Urinary bladder (tissue), 4 donors: ENCODE measurements around the gene ART5. TPM values are rescaled to one million over a fixed set of nuclear protein-coding genes. Genes with fewer than 3 reads are reported as not detected.
"Not testable (repeated sequence)": the region's sequence is repeated elsewhere in the genome, so short reads cannot be mapped to it uniquely, and the experiment has no call there.

ENCODE experiments used
- DNase-seq: peaks from one replicate; pipeline ENCODE4 v3.0.0-alpha.2; 2015; ENCODE audit errors: extremely low spot score
- H3K27ac ChIP-seq: one replicate; pipeline ENCODE4 v1.5.1; 2013; ENCODE audit warnings: low read depth, mild to moderate bottlenecking, moderate library complexity
- H3K36me3 ChIP-seq: one replicate; pipeline ENCODE4 v1.6.1; 2013; ENCODE audit warnings: mild to moderate bottlenecking, moderate library complexity; ENCODE audit not compliant: insufficient read depth
- H3K4me1 ChIP-seq: one replicate; pipeline ENCODE4 v1.6.1; 2013; ENCODE audit warnings: mild to moderate bottlenecking, moderate library complexity; ENCODE audit not compliant: insufficient read depth
- H3K4me3 ChIP-seq: one replicate; pipeline ENCODE4 v1.5.1; 2013; ENCODE audit warnings: low read depth, low read length
- WGBS: extraction: QIAGEN DNeasy Blood & Tissue Kit; methylation state at CpG from one replicate; pipeline ENCODE4 v1.1.7; 2013; 5-methylcytosine and 5-hydroxymethylcytosine counted together
- polyA plus RNA-seq: library from polyadenylated mRNA; stranded (reverse); fragments of 200-250 nt; gene quantifications from one replicate; pipeline ENCODE4 v1.2.3, GENCODE V29; 2013
- total RNA-seq: library from RNA; depleted of rRNA; stranded (reverse); fragments of >200 nt; gene quantifications from one replicate; pipeline ENCODE4 v1.2.3, GENCODE V29; 2014
- donor health status: healthy with polysubstance abuse.
- donor health status: healthy.

The ART5 gene
- total and polyA plus RNA-seq, 2 donors, result 0.67 TPM; not detected in 1

DNA sequence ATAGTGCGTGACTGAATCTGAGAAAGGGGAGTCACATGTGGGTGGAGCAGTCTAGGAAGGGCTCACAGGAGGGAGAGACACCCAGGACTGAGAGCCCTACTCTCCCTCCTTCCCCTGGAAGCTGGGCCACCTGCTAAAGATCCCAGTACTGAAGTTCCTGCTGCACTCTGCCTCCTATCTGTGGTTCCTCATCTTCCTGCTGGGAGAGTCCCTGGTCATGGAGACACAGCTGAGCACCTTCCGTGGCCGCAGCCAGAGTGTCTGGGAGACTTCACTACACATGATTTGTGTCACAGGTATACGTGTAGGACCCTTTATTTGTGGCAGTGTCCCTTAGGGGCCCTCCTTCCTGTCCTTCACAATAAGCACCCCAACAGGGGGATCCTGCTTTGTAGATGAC is 19.3 kb downstream of the ART5 start:
- H3K36me3 ChIP-seq, result no peaks in the 10 kb centered on the region
- no peaks in the 10 kb centered on the region for H3K4me1 ChIP-seq
- 76% methylated on average over 4 of the region's 4 CpGs for WGBS
- no peak overlapping the region for H3K27ac ChIP-seq
- no peak for DNase-seq
- no peak overlapping the region for H3K4me3 ChIP-seq

DNA sequence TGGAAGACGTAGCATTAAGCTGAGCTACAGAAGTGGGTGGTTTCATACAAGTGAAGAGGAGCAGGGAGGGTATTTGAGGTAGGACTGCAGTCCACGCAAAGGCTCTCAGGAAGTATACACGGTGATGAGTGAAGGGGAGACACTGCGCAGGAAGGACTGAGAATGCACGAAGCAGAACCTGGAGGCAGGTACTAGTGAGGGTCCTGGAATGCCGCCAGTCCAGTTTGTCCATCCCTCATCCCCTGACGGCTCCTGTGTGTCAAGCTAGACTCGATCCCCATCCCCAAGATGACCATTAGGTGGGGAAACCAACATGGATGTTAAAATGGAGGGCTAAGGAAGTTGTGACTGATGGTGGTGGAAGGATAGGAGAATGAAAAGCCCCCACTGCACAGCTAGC is 23.8 kb downstream of the ART5 start:
- Histone ChIP-seq H3K4me3 (no peak overlapping the region), H3K36me3 (no peaks in the 10 kb centered on the region)
- WGBS, result 81% methylated on average over 8 of the region's 8 CpGs

DNA sequence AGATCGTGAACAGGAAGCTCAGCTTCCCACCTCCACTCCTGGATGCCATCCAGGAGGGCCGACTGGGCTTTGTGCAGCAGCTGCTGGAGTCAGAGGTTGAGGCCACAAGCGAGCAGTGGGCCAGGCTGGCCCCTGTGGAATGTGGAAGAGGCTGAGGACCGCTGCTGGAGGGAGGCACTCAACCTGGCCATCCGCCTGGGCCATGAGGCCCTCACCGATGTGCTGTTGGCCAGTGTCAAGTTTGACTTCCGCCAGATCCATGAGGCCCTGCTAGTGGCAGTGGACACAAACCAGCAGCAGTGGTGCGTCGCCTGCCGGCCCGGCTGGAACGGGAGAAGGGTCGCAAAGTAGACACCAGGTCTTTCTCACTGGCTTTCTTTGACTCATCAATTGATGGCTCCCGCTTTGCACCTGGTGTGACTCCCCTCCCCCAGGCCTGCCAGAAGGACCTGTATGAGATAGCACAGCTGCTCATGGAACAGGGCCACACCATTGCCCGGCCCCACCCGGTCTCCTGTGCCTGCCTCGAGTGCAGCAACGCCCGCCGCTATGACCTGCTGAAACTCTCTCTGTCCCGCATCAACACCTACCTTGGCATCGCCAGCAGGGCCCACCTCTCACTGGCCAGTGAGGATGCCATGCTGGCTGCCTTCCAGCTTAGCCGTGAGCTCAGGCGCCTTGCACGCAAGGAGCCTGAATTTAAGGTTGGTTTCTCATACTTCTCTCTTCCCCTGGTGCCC is 24.9 kb downstream of the ART5 start:
- 73% methylated on average over 25 of the region's 25 CpGs for WGBS
- no peak for DNase-seq
- H3K4me1 ChIP-seq, result no peaks in the 10 kb centered on the region
- H3K27ac ChIP-seq, result no peak overlapping the region
- H3K4me3 ChIP-seq, result no peak overlapping the region
- H3K36me3 ChIP-seq, result no peaks in the 10 kb centered on the region

More for the DNA sequence above, 23.8 kb downstream of the ART5 start:
- H3K27ac ChIP-seq, result no peak overlapping the region
- no peak for DNase-seq
- no peaks in the 10 kb centered on the region for H3K4me1 ChIP-seq

DNA sequence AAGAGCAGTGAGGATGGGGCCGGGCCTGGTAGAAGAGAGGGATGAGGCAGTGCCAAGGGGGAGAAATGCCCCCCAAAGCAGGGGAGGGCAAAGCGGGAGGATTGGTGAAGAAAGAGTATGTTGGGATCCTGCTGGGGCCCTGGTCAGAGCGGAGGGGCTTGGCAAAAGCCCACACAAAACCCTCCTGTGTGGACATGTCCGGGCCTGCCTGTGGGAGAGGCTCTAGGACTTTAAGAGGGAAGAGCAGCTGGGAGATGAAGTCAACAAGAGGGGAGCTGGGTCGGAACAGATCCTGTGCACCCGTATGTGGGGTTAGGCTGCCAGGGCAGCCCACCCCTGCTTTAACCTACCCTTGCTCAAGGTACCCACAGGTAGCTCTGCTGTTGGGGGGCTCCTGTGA is 25.8 kb downstream of the ART5 start:
- H3K27ac ChIP-seq, result no peak overlapping the region
- WGBS, result 77% methylated on average over 6 of the region's 6 CpGs
- H3K4me1 ChIP-seq, result no peaks in the 10 kb centered on the region
- DNase-seq, result no peak
- no peaks in the 10 kb centered on the region for H3K36me3 ChIP-seq
- H3K4me3 ChIP-seq, result no peak overlapping the region

DNA sequence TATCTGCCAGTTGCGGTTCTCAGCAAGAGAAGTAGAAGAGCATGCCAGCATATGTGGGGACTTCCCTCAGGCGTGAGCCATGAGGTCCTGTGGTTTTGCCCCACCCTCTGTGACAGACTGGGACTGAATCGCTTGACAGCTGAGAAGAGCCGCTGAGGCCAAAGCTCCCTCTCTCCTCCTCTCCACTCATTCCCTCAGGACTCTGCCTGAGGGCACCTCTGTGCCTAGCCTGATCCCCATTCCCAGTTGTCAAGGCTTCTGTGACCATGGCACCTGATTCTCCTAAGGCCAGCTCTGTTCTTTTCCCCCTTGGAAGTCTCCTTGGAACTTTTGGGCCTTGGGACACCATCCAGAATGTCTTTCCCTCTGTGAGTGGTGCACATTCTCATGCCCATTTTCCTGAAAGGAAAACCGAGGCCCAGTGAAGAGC is 27.0 kb downstream of the ART5 start:
- no peak for DNase-seq
- no peaks in the 10 kb centered on the region for H3K4me1 ChIP-seq
- no peak overlapping the region for H3K27ac ChIP-seq

DNA sequence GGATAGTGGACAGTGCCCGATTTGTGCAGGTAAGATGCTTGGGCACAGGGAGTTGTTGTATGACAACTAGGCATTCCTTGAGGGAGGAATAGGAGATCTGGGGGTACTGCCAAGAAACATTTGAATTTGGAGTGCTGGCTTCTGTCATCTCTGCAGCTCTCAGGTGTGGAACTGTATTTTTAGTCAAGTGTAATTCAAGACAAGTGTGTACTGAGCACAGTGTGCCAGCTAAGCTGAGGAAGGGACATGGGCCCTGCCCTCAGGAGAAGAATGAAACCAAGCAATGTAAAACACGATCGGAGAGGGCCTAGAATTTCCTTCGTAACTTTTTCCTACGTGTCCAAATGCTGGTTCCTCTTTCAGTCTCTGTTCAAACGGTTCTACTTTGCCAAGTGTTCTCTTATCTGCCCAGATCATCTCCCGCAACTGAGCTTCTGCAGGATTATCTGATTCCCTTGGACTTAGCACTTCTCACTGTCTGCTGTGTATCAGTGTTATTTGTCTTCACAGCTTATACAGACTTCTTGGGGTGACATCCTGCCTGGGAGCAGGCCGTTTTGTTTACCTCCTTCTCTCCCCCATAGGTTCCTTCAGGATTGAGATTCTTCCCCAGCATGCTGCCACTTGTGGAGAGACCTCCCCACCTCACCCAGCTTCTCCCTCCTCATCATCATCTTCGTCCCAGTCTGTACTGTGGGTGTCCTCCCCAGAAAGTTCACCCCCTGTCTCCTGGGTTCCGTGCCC is 27.6 kb downstream of the ART5 start:
- H3K4me3 ChIP-seq, result no peak overlapping the region
- H3K4me1 ChIP-seq, result no peaks in the 10 kb centered on the region
- no peak for DNase-seq
- no peaks in the 10 kb centered on the region for H3K36me3 ChIP-seq
- WGBS, result 63% methylated on average over 10 of the region's 10 CpGs
- no peak overlapping the region for H3K27ac ChIP-seq

More for the DNA sequence above, 27.0 kb downstream of the ART5 start:
- no peaks in the 10 kb centered on the region for H3K36me3 ChIP-seq
- 79% methylated on average over 5 of the region's 5 CpGs for WGBS
- no peak overlapping the region for H3K4me3 ChIP-seq

DNA sequence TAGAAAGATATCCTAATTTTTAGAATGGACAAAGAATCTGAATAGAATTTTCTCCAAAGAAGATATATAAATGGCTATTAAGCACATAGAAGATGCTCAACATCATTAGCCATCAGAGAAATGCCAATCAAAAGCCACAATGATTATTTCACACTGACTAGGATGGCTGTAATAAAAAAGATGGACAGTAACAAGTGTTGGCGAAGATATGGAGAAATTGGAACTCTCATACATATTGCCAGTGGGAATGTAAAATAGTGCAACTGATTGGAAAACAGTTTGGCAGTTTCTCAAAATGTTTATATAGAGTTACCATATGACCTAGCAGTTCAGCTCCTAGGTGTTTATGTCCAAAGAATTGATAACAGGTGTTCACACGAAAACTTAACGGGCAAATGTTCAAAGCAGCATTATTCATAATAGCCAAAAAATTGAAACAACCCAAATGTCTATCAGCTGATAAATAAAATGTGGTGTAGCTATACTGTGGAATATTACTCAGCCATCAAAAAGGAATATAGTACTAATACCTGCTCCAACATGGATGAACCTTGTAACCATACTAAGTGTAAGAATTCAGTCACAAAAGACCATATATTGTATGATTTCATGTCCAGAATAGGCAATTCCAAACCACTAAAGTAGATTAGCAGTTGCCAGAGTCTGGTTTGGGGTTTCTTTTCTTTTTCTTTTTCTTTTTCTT is 29.7 kb downstream of the ART5 start:
- WGBS, result 79% methylated on average over 3 of the region's 3 CpGs
- H3K36me3 ChIP-seq, result no peaks in the 10 kb centered on the region
- no peaks in the 10 kb centered on the region for H3K4me1 ChIP-seq
- no peak overlapping the region for H3K4me3 ChIP-seq
- DNase-seq, result no peak
- no peak overlapping the region for H3K27ac ChIP-seq

DNA sequence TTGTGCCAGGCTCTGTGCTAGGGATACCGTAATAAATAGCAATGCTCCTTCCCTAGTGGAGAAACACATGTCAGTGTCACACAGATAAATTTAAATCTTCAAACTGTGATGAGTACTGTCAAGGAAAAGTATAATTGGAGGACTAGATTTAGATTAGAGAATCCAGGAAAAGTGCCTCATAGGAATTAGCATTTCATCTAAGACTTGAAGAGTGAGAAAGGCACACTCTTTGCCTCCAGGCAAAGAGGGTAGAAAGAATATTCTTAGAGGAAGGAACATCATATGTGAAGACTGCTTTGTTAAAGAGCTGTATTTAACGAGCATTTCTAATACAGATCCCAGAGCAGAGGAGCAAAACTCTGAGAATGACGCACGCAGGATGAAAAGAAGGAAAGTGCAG is 30.9 kb downstream of the ART5 start:
- no peaks in the 10 kb centered on the region for H3K4me1 ChIP-seq
- no peak overlapping the region for H3K27ac ChIP-seq
- no peak overlapping the region for H3K4me3 ChIP-seq
- no peak for DNase-seq
- WGBS, result 81% methylated on average over 4 of the region's 4 CpGs
- H3K36me3 ChIP-seq, result no peaks in the 10 kb centered on the region

DNA sequence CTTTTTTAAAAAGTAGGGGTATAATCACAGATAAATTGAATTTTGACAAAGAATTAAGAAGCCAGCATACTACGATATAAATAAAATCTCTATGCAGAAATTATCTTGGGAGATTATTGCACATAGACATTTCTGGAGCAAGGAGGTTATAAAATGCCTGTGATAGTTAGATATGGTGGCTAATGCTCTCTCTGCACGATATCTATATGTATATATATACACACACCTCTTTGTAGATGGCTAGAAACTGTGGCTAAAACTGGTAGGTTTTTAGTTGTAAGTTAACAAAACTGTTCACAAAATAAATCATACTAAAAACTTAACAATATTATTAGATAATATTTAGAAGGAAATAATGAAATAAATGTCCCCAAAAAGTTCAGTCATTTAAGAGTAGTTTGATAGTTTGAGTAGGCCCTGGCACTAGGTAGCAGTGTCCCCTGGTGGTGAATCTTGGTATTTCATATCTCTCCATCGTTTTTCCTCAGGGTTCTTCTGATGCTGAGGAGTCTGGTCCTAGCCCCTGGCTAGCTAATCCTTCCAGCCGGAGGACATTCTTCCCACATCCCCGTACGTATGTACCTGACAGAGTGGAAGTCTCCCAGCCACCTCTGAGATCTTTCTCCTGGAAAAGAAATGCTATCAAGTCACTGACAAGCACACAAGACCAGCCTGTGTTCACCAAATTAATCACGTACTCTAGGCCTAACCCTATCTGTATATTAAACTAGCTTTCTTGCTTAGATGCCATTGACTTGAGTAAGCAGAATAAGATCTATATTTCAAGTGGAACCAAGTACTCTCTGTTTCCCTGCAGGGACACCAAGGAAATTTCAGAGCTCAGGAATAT is 32.2 kb downstream of the ART5 start:
- Histone ChIP-seq H3K4me3 (no peak overlapping the region), H3K36me3 (no peaks in the 10 kb centered on the region), H3K27ac (no peak overlapping the region), H3K4me1 (no peaks in the 10 kb centered on the region)
- 61% methylated on average over 7 of the region's 7 CpGs for WGBS
- DNase-seq, result no peak

DNA sequence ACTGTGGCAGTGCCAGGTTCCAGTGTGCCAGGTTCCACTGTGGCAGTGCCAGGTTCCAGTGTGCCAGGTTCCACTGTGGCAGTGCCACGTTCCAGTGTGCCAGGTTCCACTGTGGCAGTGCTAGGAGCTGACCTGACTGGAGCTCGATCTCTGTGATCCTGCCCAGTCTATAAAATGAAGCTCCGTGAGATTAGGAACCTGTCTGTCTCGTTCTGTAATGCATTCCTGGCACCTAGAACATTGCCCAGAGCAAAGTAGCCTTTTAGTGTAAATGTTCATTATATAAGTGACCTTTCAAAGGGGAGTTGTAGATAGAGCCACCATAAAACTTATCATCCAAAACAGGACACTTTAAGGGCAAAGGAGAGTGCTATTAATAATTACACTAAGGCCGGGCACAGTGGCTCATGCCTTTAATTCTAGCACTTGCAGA is 36.0 kb downstream of the ART5 start:
- H3K4me1 ChIP-seq, result no peaks in the 10 kb centered on the region
- H3K4me3 ChIP-seq, result no peak overlapping the region
- no peak for DNase-seq
- H3K36me3 ChIP-seq, result no peaks in the 10 kb centered on the region
- 58% methylated on average over 5 of the region's 5 CpGs for WGBS
- H3K27ac ChIP-seq, result no peak overlapping the region

DNA sequence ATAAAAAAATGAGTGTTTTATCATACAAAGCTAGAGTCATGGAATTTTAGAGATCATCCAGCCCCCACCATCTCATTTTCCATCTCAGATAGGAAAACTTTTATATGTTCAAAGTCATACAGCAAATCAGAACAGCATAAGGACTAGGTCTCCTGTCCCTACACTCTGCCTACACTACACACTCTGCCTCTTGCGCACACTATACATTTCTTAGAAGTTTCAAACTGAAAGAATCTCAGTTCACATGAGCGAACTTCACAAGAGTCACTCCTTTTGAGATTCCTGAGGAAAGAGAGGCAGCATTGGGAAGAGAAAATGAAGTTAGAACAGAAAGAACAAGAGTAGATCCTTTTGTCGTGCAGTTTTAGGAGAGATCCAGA is 36.5 kb downstream of the ART5 start:
- H3K4me3 ChIP-seq, result no peak overlapping the region
- H3K27ac ChIP-seq, result no peak overlapping the region
- WGBS, result 80% methylated on average over 3 of the region's 3 CpGs
- H3K36me3 ChIP-seq, result no peaks in the 10 kb centered on the region
- DNase-seq, result no peak
- H3K4me1 ChIP-seq, result no peaks in the 10 kb centered on the region

DNA sequence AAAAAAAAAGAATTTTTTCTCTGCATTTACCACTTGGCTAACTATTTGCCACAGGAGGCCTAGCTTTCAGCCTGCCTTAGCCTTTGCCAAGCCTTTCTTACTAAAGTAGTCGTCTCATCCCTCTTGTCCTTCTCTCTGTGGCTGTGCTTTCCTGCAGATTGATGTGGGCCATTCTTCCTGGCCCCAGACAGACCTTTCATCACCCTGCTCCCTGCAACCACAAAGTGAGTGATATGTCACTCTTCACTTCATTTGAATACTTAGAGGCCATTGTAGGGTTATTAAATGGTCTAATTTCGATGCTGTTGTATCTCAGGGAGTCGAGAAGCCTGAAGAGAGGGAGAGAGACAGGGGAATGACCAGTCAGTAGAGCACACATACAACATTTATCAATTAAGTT is 37.6 kb downstream of the ART5 start:
- no peak overlapping the region for H3K4me3 ChIP-seq
- H3K36me3 ChIP-seq, result no peaks in the 10 kb centered on the region
- no peaks in the 10 kb centered on the region for H3K4me1 ChIP-seq
- WGBS, result 61% methylated on average over 3 of the region's 3 CpGs
- no peak overlapping the region for H3K27ac ChIP-seq
- no peak for DNase-seq

DNA sequence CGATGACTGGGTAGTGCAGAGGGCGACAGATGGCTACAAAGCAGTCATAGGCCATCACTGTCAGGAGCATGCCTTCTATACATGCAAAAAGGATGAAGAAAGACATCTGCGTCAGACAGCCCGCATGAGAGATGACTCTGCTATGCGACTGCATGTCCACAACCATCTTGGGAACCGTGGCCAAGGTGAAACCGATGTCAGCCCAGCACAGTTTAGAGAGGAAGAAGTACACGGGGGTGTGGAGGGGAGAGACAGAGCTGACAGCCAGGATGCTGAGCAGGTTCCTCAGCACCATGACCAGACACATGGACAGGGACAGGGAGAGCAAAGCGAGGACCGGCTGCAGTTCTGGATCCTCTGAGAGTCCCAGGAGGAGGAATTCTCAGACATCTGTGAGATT is 41.6 kb downstream of the ART5 start:
- 80% methylated on average over 10 of the region's 10 CpGs for WGBS
- DNase-seq, H3K27ac ChIP-seq, H3K4me3 ChIP-seq, H3K4me1 ChIP-seq, H3K36me3 ChIP-seq: not testable (repeated sequence)
